B cell (primary cell): ENCODE data around the gene ZNF423.

Experiments
- EZH2 ChIP-seq: IDR thresholded peaks from 2 replicates; pipeline ENCODE4 v1.6.1; 2012; ENCODE audit warnings: borderline replicate concordance, low read depth, mild to moderate bottlenecking, moderate library complexity, low read length; ENCODE audit not compliant: insufficient read depth, poor library complexity, severe bottlenecking
- TF ChIP-seq, protein P1 (sequence below): fragments of 200-600 bp; IDR thresholded peaks from one replicate; pipeline ENCODE4 v1.8.0; 2022; ENCODE audit warnings: antibody characterized with exemption, mild to moderate bottlenecking

DNA sequence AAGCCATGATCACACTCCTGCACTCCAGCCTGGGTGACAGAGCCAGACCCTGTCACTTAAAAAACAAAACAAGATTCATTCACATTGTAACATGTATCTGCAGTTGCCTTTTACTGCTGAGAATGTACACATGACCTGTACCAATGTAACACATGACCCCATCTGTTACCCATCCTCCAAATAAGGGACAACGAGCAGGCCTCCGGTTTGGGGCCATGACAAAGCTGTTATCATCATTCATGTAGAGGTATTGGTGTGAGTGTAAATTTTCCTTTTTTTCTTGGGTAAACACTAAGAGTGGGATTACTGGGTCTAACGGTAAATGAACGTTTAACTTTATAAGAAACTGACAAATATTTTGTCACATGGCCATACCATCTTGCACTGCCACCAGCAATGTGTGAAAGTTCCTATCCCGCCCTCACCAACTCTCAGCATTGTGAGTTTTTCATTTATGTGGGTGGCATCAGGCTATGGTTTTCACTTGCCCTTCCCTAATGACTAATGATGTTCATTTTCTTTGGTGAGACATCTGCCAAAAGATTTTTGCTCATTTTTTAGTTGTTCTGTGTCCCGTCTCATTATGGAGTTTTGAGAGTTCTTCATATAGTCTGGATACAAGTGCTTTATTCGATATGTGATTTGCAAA, 336.8 kb downstream of the ZNF423 start:
- TF ChIP-seq, protein P1, sequence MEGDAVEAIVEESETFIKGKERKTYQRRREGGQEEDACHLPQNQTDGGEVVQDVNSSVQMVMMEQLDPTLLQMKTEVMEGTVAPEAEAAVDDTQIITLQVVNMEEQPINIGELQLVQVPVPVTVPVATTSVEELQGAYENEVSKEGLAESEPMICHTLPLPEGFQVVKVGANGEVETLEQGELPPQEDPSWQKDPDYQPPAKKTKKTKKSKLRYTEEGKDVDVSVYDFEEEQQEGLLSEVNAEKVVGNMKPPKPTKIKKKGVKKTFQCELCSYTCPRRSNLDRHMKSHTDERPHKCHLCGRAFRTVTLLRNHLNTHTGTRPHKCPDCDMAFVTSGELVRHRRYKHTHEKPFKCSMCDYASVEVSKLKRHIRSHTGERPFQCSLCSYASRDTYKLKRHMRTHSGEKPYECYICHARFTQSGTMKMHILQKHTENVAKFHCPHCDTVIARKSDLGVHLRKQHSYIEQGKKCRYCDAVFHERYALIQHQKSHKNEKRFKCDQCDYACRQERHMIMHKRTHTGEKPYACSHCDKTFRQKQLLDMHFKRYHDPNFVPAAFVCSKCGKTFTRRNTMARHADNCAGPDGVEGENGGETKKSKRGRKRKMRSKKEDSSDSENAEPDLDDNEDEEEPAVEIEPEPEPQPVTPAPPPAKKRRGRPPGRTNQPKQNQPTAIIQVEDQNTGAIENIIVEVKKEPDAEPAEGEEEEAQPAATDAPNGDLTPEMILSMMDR, result no peak
- no peak for TF ChIP-seq EZH2
